ENCODE measurements around the gene CLHC1.

Gene CLHC1

DNA sequence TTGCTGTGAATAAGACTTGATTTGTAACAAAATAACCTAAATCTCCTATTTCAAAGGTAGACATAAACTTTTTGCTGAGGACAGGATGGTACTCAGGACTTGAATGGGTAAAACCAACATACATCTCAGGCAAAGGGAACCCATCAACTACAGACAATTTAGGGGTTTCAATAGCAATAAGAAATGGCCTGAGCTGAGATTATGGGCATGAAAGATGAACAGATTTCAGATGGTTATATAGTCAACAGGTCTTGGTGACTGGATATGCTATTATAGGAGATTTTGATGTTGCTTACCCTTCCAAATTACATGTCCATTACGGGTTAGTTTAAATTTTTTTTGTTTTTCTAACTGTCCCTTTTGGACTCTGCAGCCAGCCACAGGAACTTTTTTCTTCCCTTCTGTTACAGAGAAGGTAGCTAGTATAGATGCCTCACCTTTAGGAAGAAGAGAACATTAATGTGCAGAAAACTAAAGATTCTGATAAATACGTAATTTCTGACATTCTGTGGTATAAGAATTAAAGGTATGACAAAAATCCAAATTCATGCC lies 5.0 kb upstream of the CLHC1 start:
- no peaks in the 10 kb centered on the region for H3K9me2 ChIP-seq (replicated peaks; ENCODE audit: low read depth, low read length)
- H3K27me3 ChIP-seq (ENCODE audit: insufficient read depth, low read length, poor library complexity, severe bottlenecking) = peaks cover 6% of the 10 kb centered on the region
- no peak overlapping the region for H3K4me2 ChIP-seq (ENCODE audit: low read depth, low read length, poor library complexity, severe bottlenecking)
- no peaks in the 10 kb centered on the region for H3K9me3 ChIP-seq (ENCODE audit: insufficient read depth, low read depth, low read length)
- H3K4me3 ChIP-seq (ENCODE audit: low read length, poor library complexity, severe bottlenecking) = no peak overlapping the region
- TF ChIP-seq EZH2phosphoT487 (IDR thresholded peaks at IDR 0.05; ENCODE audit: borderline replicate concordance) = no peak
- TF ChIP-seq, protein P1, sequence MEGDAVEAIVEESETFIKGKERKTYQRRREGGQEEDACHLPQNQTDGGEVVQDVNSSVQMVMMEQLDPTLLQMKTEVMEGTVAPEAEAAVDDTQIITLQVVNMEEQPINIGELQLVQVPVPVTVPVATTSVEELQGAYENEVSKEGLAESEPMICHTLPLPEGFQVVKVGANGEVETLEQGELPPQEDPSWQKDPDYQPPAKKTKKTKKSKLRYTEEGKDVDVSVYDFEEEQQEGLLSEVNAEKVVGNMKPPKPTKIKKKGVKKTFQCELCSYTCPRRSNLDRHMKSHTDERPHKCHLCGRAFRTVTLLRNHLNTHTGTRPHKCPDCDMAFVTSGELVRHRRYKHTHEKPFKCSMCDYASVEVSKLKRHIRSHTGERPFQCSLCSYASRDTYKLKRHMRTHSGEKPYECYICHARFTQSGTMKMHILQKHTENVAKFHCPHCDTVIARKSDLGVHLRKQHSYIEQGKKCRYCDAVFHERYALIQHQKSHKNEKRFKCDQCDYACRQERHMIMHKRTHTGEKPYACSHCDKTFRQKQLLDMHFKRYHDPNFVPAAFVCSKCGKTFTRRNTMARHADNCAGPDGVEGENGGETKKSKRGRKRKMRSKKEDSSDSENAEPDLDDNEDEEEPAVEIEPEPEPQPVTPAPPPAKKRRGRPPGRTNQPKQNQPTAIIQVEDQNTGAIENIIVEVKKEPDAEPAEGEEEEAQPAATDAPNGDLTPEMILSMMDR (conservative IDR thresholded peaks at IDR 0.05; ENCODE audit: low read length) = no peak
- H3K4me1 ChIP-seq (ENCODE audit: insufficient read depth, low read length, poor library complexity, severe bottlenecking) = peaks cover 28% of the 10 kb centered on the region
- peaks cover 8% of the 10 kb centered on the region; the same call in 1 of the 2 replicates for H3F3A ChIP-seq (ENCODE audit: low read depth)
- H4K20me1 ChIP-seq (ENCODE audit: insufficient read depth, low read length, poor library complexity, severe bottlenecking) = peaks cover 41% of the 10 kb centered on the region
- peaks cover 39% of the 10 kb centered on the region for H3K79me2 ChIP-seq (ENCODE audit: insufficient read depth, low read length)
- no peak overlapping the region for H2AFZ ChIP-seq (ENCODE audit: low read length)
- peaks cover 40% of the 10 kb centered on the region; the same call in 1 of the 2 replicates for H3K36me3 ChIP-seq (ENCODE audit: insufficient read depth, low read length)
- H3K9ac ChIP-seq (ENCODE audit: low read depth, low read length, poor library complexity, severe bottlenecking) = no peak overlapping the region

DNA sequence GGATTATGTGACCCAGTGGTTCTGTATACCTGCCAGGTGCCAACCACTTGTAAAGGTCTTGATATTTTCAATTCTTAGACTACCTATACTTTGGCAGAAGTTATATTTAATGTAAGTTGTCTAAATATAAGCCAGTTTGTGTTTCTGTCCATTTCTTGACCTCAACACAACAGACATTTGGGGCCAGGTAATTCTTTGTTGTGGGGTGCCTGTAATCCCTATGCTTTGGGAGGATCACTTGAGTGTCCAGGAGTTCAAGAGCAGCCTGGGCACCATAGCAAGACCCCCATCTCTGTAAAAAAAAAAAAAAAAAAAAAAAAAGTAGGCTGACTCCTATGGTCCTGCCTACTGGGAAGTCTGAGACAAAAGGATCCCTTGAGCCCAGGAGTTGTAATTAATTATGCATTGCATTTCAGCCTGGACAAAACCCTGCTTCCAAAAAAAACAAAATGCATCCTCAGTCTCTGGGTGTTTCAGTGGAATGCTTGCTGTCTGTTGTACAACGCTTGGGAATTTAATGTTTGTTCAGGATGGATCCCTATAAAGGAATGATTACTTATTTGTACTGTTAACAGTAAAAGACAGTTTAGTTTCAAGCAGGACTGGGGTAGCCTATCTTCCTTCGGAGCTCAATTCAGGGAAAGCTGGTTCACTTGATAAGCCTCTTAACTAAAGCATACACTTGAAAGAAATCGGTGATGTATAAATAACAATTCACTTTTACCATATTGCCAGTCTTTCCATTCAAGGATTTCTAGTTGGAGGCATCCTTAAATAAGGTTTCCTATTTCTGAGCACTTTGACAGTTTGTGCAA lies 3.8 kb upstream of the CLHC1 start:
- H4K20me1 ChIP-seq (ENCODE audit: insufficient read depth, low read length, poor library complexity, severe bottlenecking) = peaks cover 41% of the 10 kb centered on the region
- TF ChIP-seq, protein P1 (conservative IDR thresholded peaks at IDR 0.05; ENCODE audit: low read length) = no peak
- TF ChIP-seq EZH2phosphoT487 (IDR thresholded peaks at IDR 0.05; ENCODE audit: borderline replicate concordance) = no peak
- no peaks in the 10 kb centered on the region for H3K9me3 ChIP-seq (ENCODE audit: insufficient read depth, low read depth, low read length)
- H3K9ac ChIP-seq (ENCODE audit: low read depth, low read length, poor library complexity, severe bottlenecking) = no peak overlapping the region
- H3K79me2 ChIP-seq (ENCODE audit: insufficient read depth, low read length) = peaks cover 49% of the 10 kb centered on the region
- H2AFZ ChIP-seq (ENCODE audit: low read length) = no peak overlapping the region
- no peaks in the 10 kb centered on the region for H3K9me2 ChIP-seq (replicated peaks; ENCODE audit: low read depth, low read length)
- peaks cover 6% of the 10 kb centered on the region for H3K27me3 ChIP-seq (ENCODE audit: insufficient read depth, low read length, poor library complexity, severe bottlenecking)
- peak overlapping the region; percentile 99 for H3K4me2 ChIP-seq (ENCODE audit: low read depth, low read length, poor library complexity, severe bottlenecking)
- H3K4me3 ChIP-seq (ENCODE audit: low read length, poor library complexity, severe bottlenecking) = no peak overlapping the region
- H3K4me1 ChIP-seq (ENCODE audit: insufficient read depth, low read length, poor library complexity, severe bottlenecking) = peaks cover 31% of the 10 kb centered on the region
- peaks cover 40% of the 10 kb centered on the region; the same call in 1 of the 2 replicates for H3K36me3 ChIP-seq (ENCODE audit: insufficient read depth, low read length)
- H3F3A ChIP-seq (ENCODE audit: low read depth) = peaks cover 8% of the 10 kb centered on the region; the same call in 1 of the 2 replicates

DNA sequence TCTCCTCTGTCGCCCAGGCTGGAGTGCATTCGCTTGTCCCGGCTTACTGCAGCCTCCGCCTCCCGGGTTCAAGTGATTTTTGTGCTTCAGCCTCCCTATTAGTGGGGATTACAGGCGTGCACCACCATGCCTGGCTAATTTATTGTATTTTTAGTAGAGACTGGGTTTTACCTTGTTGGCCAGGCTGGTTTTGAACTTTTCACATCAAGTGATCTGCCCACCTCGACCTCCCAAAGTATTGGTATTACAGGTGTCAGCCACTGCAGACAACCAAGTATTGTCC lies 1.5 kb upstream of the CLHC1 start:
- Histone ChIP-seq H3K4me3 (ENCODE audit: low read length, poor library complexity, severe bottlenecking) (peak overlapping the region; percentile 94), H4K20me1 (ENCODE audit: insufficient read depth, low read length, poor library complexity, severe bottlenecking) (peaks cover 41% of the 10 kb centered on the region), H2AFZ (ENCODE audit: low read length) (no peak overlapping the region), H3K9me2 (replicated peaks; ENCODE audit: low read depth, low read length) (no peaks in the 10 kb centered on the region), H3K79me2 (ENCODE audit: insufficient read depth, low read length) (peaks cover 54% of the 10 kb centered on the region), H3K9me3 (ENCODE audit: insufficient read depth, low read depth, low read length) (no peaks in the 10 kb centered on the region), H3K4me1 (ENCODE audit: insufficient read depth, low read length, poor library complexity, severe bottlenecking) (peaks cover 35% of the 10 kb centered on the region), H3K4me2 (ENCODE audit: low read depth, low read length, poor library complexity, severe bottlenecking) (peak overlapping the region; percentile 99), H3K9ac (ENCODE audit: low read depth, low read length, poor library complexity, severe bottlenecking) (peak overlapping the region; percentile 98), H3K27me3 (ENCODE audit: insufficient read depth, low read length, poor library complexity, severe bottlenecking) (peaks cover 6% of the 10 kb centered on the region), H3F3A (ENCODE audit: low read depth) (peaks cover 8% of the 10 kb centered on the region; the same call in 1 of the 2 replicates), H3K36me3 (ENCODE audit: insufficient read depth, low read length) (peaks cover 35% of the 10 kb centered on the region; the same call in 1 of the 2 replicates)
- no peak for TF ChIP-seq EZH2phosphoT487 (IDR thresholded peaks at IDR 0.05; ENCODE audit: borderline replicate concordance)
- TF ChIP-seq, protein P1 (conservative IDR thresholded peaks at IDR 0.05; ENCODE audit: low read length) = no peak
